CD14-positive monocyte (primary cell): ENCODE data around the gene ITGA6. TPM values are rescaled to one million over a fixed set of nuclear protein-coding genes. Genes with fewer than 3 reads are reported as not detected.

Source experiments
- DNase-seq, 3 donors: peaks; one replicate each; pipeline ENCODE4 v3.0.0-alpha.2; 2011 to 2022
- H2AFZ ChIP-seq: 2 replicates; pipeline ENCODE4 v1.6.0; 2012; ENCODE audit warnings: mild to moderate bottlenecking, low read depth, low read length, inconsistent platforms; ENCODE audit not compliant: insufficient read depth, poor library complexity, severe bottlenecking
- H3K27ac ChIP-seq, 2 donors: 1 replicate in 1 of 2; 2 replicates in 1 of 2; pipeline ENCODE4 v1.5.1; 2012 to 2013; ENCODE audit warnings: low read length in 2 of 2, control low read depth in 1 of 2, inconsistent platforms in 1 of 2, low read depth in 1 of 2, mild to moderate bottlenecking in 1 of 2
- H3K27me3 ChIP-seq, 2 donors: one replicate each; pipeline versions ENCODE4 v1.6.0 to v1.6.1; 2011 to 2013; ENCODE audit warnings: low read length in 2 of 2; ENCODE audit not compliant: control insufficient read depth in 2 of 2, insufficient read depth in 2 of 2
- H3K36me3 ChIP-seq, 2 donors: replicated peaks in 1 of 2; 1 replicate in 1 of 2; 2 replicates in 1 of 2; pipeline versions ENCODE4 v1.5.1 to v1.6.1; 2012 to 2013; ENCODE audit warnings: low read length in 2 of 2, control low read depth in 1 of 2, inconsistent platforms in 1 of 2, mild to moderate bottlenecking in 1 of 2; ENCODE audit not compliant: insufficient read depth in 2 of 2, control insufficient read depth in 1 of 2
- H3K4me1 ChIP-seq, 2 donors: 1 replicate in 1 of 2; 2 replicates in 1 of 2; pipeline versions ENCODE4 v1.5.1 to v1.6.1; 2012 to 2013; ENCODE audit warnings: low read length in 2 of 2, control low read depth in 1 of 2, inconsistent platforms in 1 of 2, mild to moderate bottlenecking in 1 of 2, moderate library complexity in 1 of 2; ENCODE audit not compliant: insufficient read depth in 2 of 2, control insufficient read depth in 1 of 2
- H3K4me2 ChIP-seq: replicated peaks from 2 replicates; pipeline ENCODE3; 2012; ENCODE audit warnings: low read length, moderate library complexity, mild to moderate bottlenecking; ENCODE audit not compliant: poor library complexity, severe bottlenecking; ENCODE audit errors: extremely low read depth
- H3K4me3 ChIP-seq, 3 experiments: fragments of 200-600 bp in 1 of 3; sonication (generic) in 1 of 3; replicated peaks in 1 of 3; 1 replicate in 2 of 3; 2 replicates in 1 of 3; pipeline ENCODE4 v1.5.1; 2011 to 2013; ENCODE audit warnings: low read length in 3 of 3, mild to moderate bottlenecking in 3 of 3, control low read depth in 2 of 3, low read depth in 2 of 3, inconsistent platforms in 1 of 3, moderate library complexity in 1 of 3
- H3K79me2 ChIP-seq: 2 replicates; pipeline ENCODE4 v1.6.0; 2012; ENCODE audit warnings: mild to moderate bottlenecking, control low read depth, inconsistent platforms, low read length, moderate library complexity; ENCODE audit not compliant: insufficient read depth
- H3K9ac ChIP-seq: 2 replicates; pipeline ENCODE4 v1.6.0; 2017; ENCODE audit warnings: low read length, mild to moderate bottlenecking; ENCODE audit not compliant: insufficient read depth, poor library complexity, severe bottlenecking
- H3K9me3 ChIP-seq, 2 donors: replicated peaks in 1 of 2; 1 replicate in 1 of 2; 2 replicates in 1 of 2; pipeline versions ENCODE4 v1.5.1 to v1.6.1; 2012 to 2013; ENCODE audit warnings: low read length in 2 of 2, control low read depth in 1 of 2; ENCODE audit not compliant: control insufficient read depth in 1 of 2, insufficient read depth in 1 of 2
- H4K20me1 ChIP-seq: 2 replicates; pipeline ENCODE4 v1.6.0; 2012; ENCODE audit warnings: mild to moderate bottlenecking, low read length, control low read depth, moderate library complexity; ENCODE audit not compliant: insufficient read depth
- H3K27ac Mint-ChIP-seq, 7 donors: one replicate each; pipeline ENCODE4 v1.8.0; 2020; ENCODE audit warnings: mild to moderate bottlenecking in 7 of 7, mixed read lengths in 7 of 7, moderate library complexity in 6 of 7, inconsistent platforms in 2 of 7
- H3K27me3 Mint-ChIP-seq, 3 donors: one replicate each; pipeline ENCODE4 v1.8.0; 2021 to 2022; ENCODE audit warnings: low read depth in 3 of 3, mild to moderate bottlenecking in 3 of 3, mixed read lengths in 3 of 3, moderate library complexity in 3 of 3, inconsistent platforms in 1 of 3
- H3K36me3 Mint-ChIP-seq, 2 donors: one replicate each; pipeline ENCODE4 v1.8.0; 2020; ENCODE audit warnings: mixed read lengths in 2 of 2, inconsistent platforms in 1 of 2, mild to moderate bottlenecking in 1 of 2
- H3K4me1 Mint-ChIP-seq: one replicate; pipeline ENCODE4 v1.8.0; 2020; ENCODE audit warnings: mild to moderate bottlenecking, mixed read lengths
- H3K4me3 Mint-ChIP-seq, 2 donors: one replicate each; pipeline ENCODE4 v1.8.0; 2020; ENCODE audit warnings: mild to moderate bottlenecking in 2 of 2, mixed read lengths in 2 of 2, moderate library complexity in 1 of 2
- H3K9me3 Mint-ChIP-seq, 7 donors: one replicate each; pipeline ENCODE4 v1.8.0; 2020 to 2022; ENCODE audit warnings: mixed read lengths in 7 of 7, mild to moderate bottlenecking in 6 of 7, moderate library complexity in 6 of 7, inconsistent platforms in 2 of 7
- CTCF ChIP-seq: fragments of 200-600 bp; IDR thresholded peaks from one replicate; pipeline ENCODE4 v1.8.0; 2022; ENCODE audit warnings: antibody characterized with exemption, mild to moderate bottlenecking
- WGBS: methylation state at CpG from one replicate; pipeline ENCODE4 v1.1.5; 2013; ENCODE audit warnings: missing lambda C conversion rate; ENCODE audit not compliant: insufficient coverage; 5-methylcytosine and 5-hydroxymethylcytosine counted together
- intact Hi-C, 2 donors: fragments of 100-400 bp; cut with micrococcal nuclease; formaldehyde crosslinking; loops; one replicate each; pipeline versions ENCODE4 v1.15.0 to v1.15.1; 2023
- polyA plus RNA-seq, 3 donors: library from polyadenylated mRNA; depleted of rRNA in 1 of 3; unstranded in 2 of 3; stranded (reverse) in 1 of 3; fragments of 300-500 nt in 2 of 3; fragments of >200 nt in 1 of 3; fragmentation: Illumina TruSeq in 2 of 3; gene quantifications; 1 replicate in 2 of 3; 2 replicates in 1 of 3; pipeline ENCODE4 v1.2.3, GENCODE V29; 2012 to 2021

Gene ITGA6
- polyA plus RNA-seq, 3 donors = 0.01 to 0.36 (median 0.20) TPM

GRCh38 chr2:172447811-172448493, 20.6 kb downstream of the ITGA6 start:
- H3K4me3 Mint-ChIP-seq = no peak overlapping the region
- H3K79me2 ChIP-seq = no peaks in the 10 kb centered on the region

More at GRCh38 chr2:172447811-172448493, 20.6 kb downstream of the ITGA6 start:
- no peak overlapping the region for H3K4me2 ChIP-seq
- DNase-seq = no peak
- H3K9me3 Mint-ChIP-seq = peaks cover 0 to 6% (median 0%) of the 10 kb centered on the region in 7 donors
- no peak overlapping the region for H2AFZ ChIP-seq
- 100% methylated on average over 2 of the region's 5 CpGs for WGBS
- H3K27ac ChIP-seq = no peak overlapping the region
- H3K27me3 ChIP-seq = peaks cover 0 to 3% of the 10 kb centered on the region in 2 donors
- TF ChIP-seq CTCF = no peak
- H3K27ac Mint-ChIP-seq = no peak overlapping the region
- H3K9me3 ChIP-seq = no peaks in the 10 kb centered on the region
- intact Hi-C loops = no loop called here
- no peaks in the 10 kb centered on the region for H4K20me1 ChIP-seq
- H3K4me1 Mint-ChIP-seq = peaks cover 10% of the 10 kb centered on the region
- H3K36me3 Mint-ChIP-seq = no peaks in the 10 kb centered on the region
- H3K4me3 ChIP-seq = no peak overlapping the region
- H3K4me1 ChIP-seq = peaks cover 0 to 13% of the 10 kb centered on the region in 2 donors
- H3K9ac ChIP-seq = no peak overlapping the region
- H3K27me3 Mint-ChIP-seq = peaks cover 8 to 14% (median 8%) of the 10 kb centered on the region in 3 donors
- H3K36me3 ChIP-seq = no peaks in the 10 kb centered on the region
